SK-N-SH (cell line): ENCODE measurements around the gene SNPH. TPM values are rescaled to one million over a fixed set of nuclear protein-coding genes. Genes with fewer than 3 reads are reported as not detected.

Experiments
- CTCF ChIA-PET: fragments of 300-600, 350-600 bp; formaldehyde crosslinking; extraction: SDS; loops from one replicate; lab custom pipeline; 2021; lab: Yijun Ruan, JAX
- POLR2A ChIA-PET: fragments of 350-600 bp; sonication (Branson Sonifier 250); formaldehyde crosslinking; extraction: SDS; loops from one replicate; lab custom pipeline; 2020; ENCODE audit warnings: antibody characterized with exemption, inconsistent platforms; lab: Yijun Ruan, JAX
- DNase-seq: peaks from one replicate; pipeline ENCODE4 v3.0.0; 2012
- H2AFZ ChIP-seq: fragments of 200-600 bp; sonication (generic); 2 replicates; pipeline ENCODE4 v1.8.1; 2016; ENCODE audit warnings: antibody characterized with exemption, mild to moderate bottlenecking, low read depth
- H3F3A ChIP-seq: fragments of 200-600 bp; sonication (generic); replicated peaks from 2 replicates; pipeline ENCODE3; 2016; ENCODE audit warnings: antibody characterized with exemption, mild to moderate bottlenecking; ENCODE audit not compliant: insufficient read depth
- H3K27ac ChIP-seq, 2 experiments: fragments of 200-500 bp in 1 of 2; fragments of 200-600 bp in 1 of 2; sonication (Bioruptor generic) in 1 of 2; sonication (generic), shearing (Covaris generic) in 1 of 2; 2 replicates each; pipeline versions ENCODE4 v1.5.1 to v1.6.1; 2014 to 2016; ENCODE audit warnings: low read depth in 2 of 2, inconsistent platforms in 1 of 2, low read length in 1 of 2, mild to moderate bottlenecking in 1 of 2, mixed read lengths in 1 of 2
- H3K27me3 ChIP-seq: fragments of 200-600 bp; sonication (generic), shearing (Covaris generic); 2 replicates; pipeline ENCODE4 v1.6.1; 2016; ENCODE audit warnings: mixed run types; ENCODE audit not compliant: insufficient read depth
- H3K36me3 ChIP-seq, 2 experiments: fragments of 200-500 bp in 1 of 2; fragments of 200-600 bp in 1 of 2; sonication (Bioruptor generic) in 1 of 2; sonication (generic) in 1 of 2; replicated peaks in 1 of 2; 2 replicates each; pipeline versions ENCODE3 to v1.5.1; 2014 to 2016; ENCODE audit warnings: low read length in 1 of 2, mild to moderate bottlenecking in 1 of 2; ENCODE audit not compliant: insufficient read depth in 2 of 2, control insufficient read depth in 1 of 2
- H3K4me1 ChIP-seq, 2 experiments: fragments of 200-500 bp in 1 of 2; fragments of 200-600 bp in 1 of 2; sonication (Bioruptor generic) in 1 of 2; sonication (generic), shearing (Covaris generic) in 1 of 2; 2 replicates each; pipeline versions ENCODE4 v1.5.1 to v1.6.1; 2014 to 2016; ENCODE audit warnings: low read depth in 1 of 2, low read length in 1 of 2, mixed run types in 1 of 2; ENCODE audit not compliant: insufficient read depth in 2 of 2, control insufficient read depth in 1 of 2
- H3K4me2 ChIP-seq: fragments of 200-600 bp; sonication (generic), shearing (Covaris generic); 2 replicates; pipeline ENCODE4 v1.6.1; 2017; ENCODE audit warnings: mixed run types
- H3K4me3 ChIP-seq, 2 experiments: fragments of 200-500 bp in 1 of 2; fragments of 200-600 bp in 1 of 2; sonication (Bioruptor generic) in 1 of 2; sonication (generic), shearing (Covaris generic) in 1 of 2; 2 replicates each; pipeline versions ENCODE4 v1.5.1 to v1.8.1; 2014 to 2016; ENCODE audit warnings: low read depth in 2 of 2, inconsistent platforms in 1 of 2, low read length in 1 of 2, mild to moderate bottlenecking in 1 of 2, mixed read lengths in 1 of 2, moderate library complexity in 1 of 2
- H3K79me2 ChIP-seq: fragments of 200-600 bp; sonication (generic); 2 replicates; pipeline ENCODE4 v1.8.1; 2017; ENCODE audit warnings: mild to moderate bottlenecking; ENCODE audit not compliant: insufficient read depth
- H3K9ac ChIP-seq: fragments of 200-600 bp; sonication (generic); 2 replicates; pipeline ENCODE4 v1.6.1; 2017; ENCODE audit warnings: mixed run types
- H3K9me2 ChIP-seq: fragments of 200-600 bp; sonication (generic); 2 replicates; pipeline ENCODE4 v1.6.1; 2017; ENCODE audit warnings: mixed run types
- H3K9me3 ChIP-seq: fragments of 200-600 bp; sonication (generic); 2 replicates; pipeline ENCODE4 v1.6.1; 2017; ENCODE audit warnings: mixed run types, mild to moderate bottlenecking, moderate library complexity
- H4K20me1 ChIP-seq: fragments of 200-600 bp; sonication (generic); 2 replicates; pipeline ENCODE4 v1.6.1; 2017; ENCODE audit warnings: mild to moderate bottlenecking, mixed run types; ENCODE audit not compliant: insufficient read depth
- ELF1 ChIP-seq: IDR thresholded peaks from 2 replicates; pipeline ENCODE4 v1.4.0; 2012
- EP300 ChIP-seq, 2 experiments: IDR thresholded peaks; 2 replicates each; pipeline versions ENCODE4 v1.4.0 to v1.6.1; 2012; ENCODE audit warnings: borderline replicate concordance in 1 of 2, low read depth in 1 of 2, low read length in 1 of 2
- FOXJ3 ChIP-seq: sonication (generic); formaldehyde crosslinking; IDR thresholded peaks from 2 replicates; pipeline ENCODE4 v1.5.1; 2020; ENCODE audit warnings: mild to moderate bottlenecking, missing genetic modification reagents
- FOXM1 ChIP-seq: IDR thresholded peaks from 2 replicates; pipeline ENCODE4 v1.4.0; 2012; ENCODE audit warnings: low read depth, mild to moderate bottlenecking
- GABPA ChIP-seq: IDR thresholded peaks from 2 replicates; pipeline ENCODE4 v1.4.0; 2012; ENCODE audit warnings: low read depth, mild to moderate bottlenecking
- MXI1 ChIP-seq: IDR thresholded peaks from 2 replicates; pipeline ENCODE4 v1.6.1; 2012; ENCODE audit warnings: mild to moderate bottlenecking, low read depth, low read length, improper control_type of control experiment
- NFIC ChIP-seq: IDR thresholded peaks from 2 replicates; pipeline ENCODE4 v1.4.0; 2012; ENCODE audit warnings: borderline replicate concordance
- RAD21 ChIP-seq: IDR thresholded peaks from 2 replicates; pipeline ENCODE4 v1.6.1; 2012; ENCODE audit warnings: mild to moderate bottlenecking, low read length
- RCOR1 ChIP-seq: fragments of 150-350 bp; IDR thresholded peaks from 2 replicates; pipeline ENCODE4 v1.6.1; 2017; ENCODE audit warnings: antibody characterized with exemption, low read length
- SIN3A ChIP-seq: IDR thresholded peaks from 2 replicates; pipeline ENCODE4 v1.6.1; 2012; ENCODE audit warnings: low read depth, mild to moderate bottlenecking, low read length, moderate library complexity, borderline replicate concordance
- TEAD4 ChIP-seq: IDR thresholded peaks from 2 replicates; pipeline ENCODE4 v1.4.0; 2012; ENCODE audit warnings: mild to moderate bottlenecking, borderline replicate concordance; ENCODE audit not compliant: insufficient read depth
- ZBTB33 ChIP-seq: IDR thresholded peaks from 2 replicates; pipeline ENCODE4 v1.4.0; 2012; ENCODE audit warnings: low read depth, borderline replicate concordance
- WGBS: methylation state at CpG from one replicate; pipeline ENCODE4 v1.1.6; 2017; ENCODE audit warnings: low lambda C conversion rate; 5-methylcytosine and 5-hydroxymethylcytosine counted together
- polyA plus RNA-seq, 3 experiments: library from polyadenylated mRNA; depleted of rRNA; stranded (reverse); fragments of >200 nt; gene quantifications; 2 replicates each; pipeline ENCODE4 v1.2.3, GENCODE V29; 2012
- TF ChIP-seq, protein P1 (sequence below): fragments of 150-350 bp; IDR thresholded peaks from 2 replicates; pipeline ENCODE4 v1.6.1; 2017; ENCODE audit warnings: antibody characterized with exemption, low read length, low read depth, borderline replicate concordance
- TF ChIP-seq, protein P2 (sequence below): IDR thresholded peaks from 2 replicates; pipeline ENCODE4 v1.4.0; 2012; ENCODE audit warnings: low read depth

Gene SNPH
- polyA plus RNA-seq, 1 of the 3 experiments (the other 2 are of a cell fraction), result 2.5 TPM

- WGBS, result 92% methylated on average over 4 of the region's 4 CpGs
- no peak for DNase-seq
- Histone ChIP-seq H3K27me3 (no peaks in the 10 kb centered on the region), H2AFZ (no peak overlapping the region), H3K4me2 (no peak overlapping the region), H3F3A (peaks cover 19% of the 10 kb centered on the region), H3K9me2 (no peaks in the 10 kb centered on the region), H3K9ac (no peak overlapping the region), H3K9me3 (no peaks in the 10 kb centered on the region), H3K27ac (no peak overlapping the region), H3K4me1 (peaks cover 5 to 16% of the 10 kb centered on the region in 2 experiments; a peak in 2 of 4 replicates), H3K4me3 (no peak overlapping the region), H4K20me1 (no peaks in the 10 kb centered on the region), H3K36me3 (peaks cover 0 to 28% of the 10 kb centered on the region in 2 experiments), H3K79me2 (peaks cover 37% of the 10 kb centered on the region)
- ChIA-PET CTCF (interaction anchor here (0.6 to 1.8 kb wide), 5 partner anchors 13 to 158 kb away, joined by 3 to 4 read pairs (median 3); no protein-coding TSS in a partner anchor), POLR2A (no interaction called here)
- TF ChIP-seq GABPA (no peak), TEAD4 (no peak)
Observed at GRCh38 chr20:1345030-1345755, 79.1 kb downstream of the SNPH start.

DNA sequence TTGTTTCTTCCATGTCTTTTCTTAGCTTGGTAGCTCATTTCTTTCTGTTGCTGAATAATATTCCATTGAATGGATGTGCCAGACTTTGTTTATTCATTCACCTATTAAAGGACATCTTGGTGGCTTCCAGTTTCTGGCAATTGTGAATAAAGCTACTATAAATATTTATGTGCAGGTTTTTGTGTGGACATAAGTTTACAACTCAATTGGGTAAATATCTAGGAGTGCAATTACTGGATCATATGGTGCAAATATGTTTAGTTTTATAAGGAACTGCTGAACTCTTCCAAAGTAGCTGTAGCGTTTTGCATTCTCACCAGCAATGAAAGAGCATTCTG is 79.6 kb downstream of the SNPH start:
- Histone ChIP-seq H3K4me1 (peaks cover 5 to 16% of the 10 kb centered on the region in 2 experiments; a peak in 2 of 4 replicates), H3K9me2 (no peaks in the 10 kb centered on the region), H3K27me3 (no peaks in the 10 kb centered on the region), H3K9ac (no peak overlapping the region), H3K79me2 (peaks cover 40% of the 10 kb centered on the region), H3K27ac (no peak overlapping the region), H4K20me1 (no peaks in the 10 kb centered on the region), H3K9me3 (no peaks in the 10 kb centered on the region), H3F3A (peaks cover 19% of the 10 kb centered on the region), H3K4me2 (no peak overlapping the region), H3K4me3 (no peak overlapping the region), H2AFZ (no peak overlapping the region), H3K36me3 (peaks cover 0 to 29% of the 10 kb centered on the region in 2 experiments)
- no peak for DNase-seq
- WGBS, result 82% methylated on average over 1 of the region's 1 CpG
- no peak for TF ChIP-seq SIN3A
- no peak for TF ChIP-seq NFIC
- TF ChIP-seq RCOR1, result no peak
- TF ChIP-seq MXI1, result no peak
- no peak for TF ChIP-seq ELF1
- TF ChIP-seq FOXJ3 (CRISPR knock-in tag), result no peak
- TF ChIP-seq, protein P1, sequence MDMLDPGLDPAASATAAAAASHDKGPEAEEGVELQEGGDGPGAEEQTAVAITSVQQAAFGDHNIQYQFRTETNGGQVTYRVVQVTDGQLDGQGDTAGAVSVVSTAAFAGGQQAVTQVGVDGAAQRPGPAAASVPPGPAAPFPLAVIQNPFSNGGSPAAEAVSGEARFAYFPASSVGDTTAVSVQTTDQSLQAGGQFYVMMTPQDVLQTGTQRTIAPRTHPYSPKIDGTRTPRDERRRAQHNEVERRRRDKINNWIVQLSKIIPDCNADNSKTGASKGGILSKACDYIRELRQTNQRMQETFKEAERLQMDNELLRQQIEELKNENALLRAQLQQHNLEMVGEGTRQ, result no peak
- POLR2A ChIA-PET, result no interaction called here
- CTCF ChIA-PET, result interaction anchor here (0.6 to 1.8 kb wide), 3 partner anchors 13 to 157 kb away, joined by 3 to 4 read pairs (median 4); no protein-coding TSS in a partner anchor

DNA sequence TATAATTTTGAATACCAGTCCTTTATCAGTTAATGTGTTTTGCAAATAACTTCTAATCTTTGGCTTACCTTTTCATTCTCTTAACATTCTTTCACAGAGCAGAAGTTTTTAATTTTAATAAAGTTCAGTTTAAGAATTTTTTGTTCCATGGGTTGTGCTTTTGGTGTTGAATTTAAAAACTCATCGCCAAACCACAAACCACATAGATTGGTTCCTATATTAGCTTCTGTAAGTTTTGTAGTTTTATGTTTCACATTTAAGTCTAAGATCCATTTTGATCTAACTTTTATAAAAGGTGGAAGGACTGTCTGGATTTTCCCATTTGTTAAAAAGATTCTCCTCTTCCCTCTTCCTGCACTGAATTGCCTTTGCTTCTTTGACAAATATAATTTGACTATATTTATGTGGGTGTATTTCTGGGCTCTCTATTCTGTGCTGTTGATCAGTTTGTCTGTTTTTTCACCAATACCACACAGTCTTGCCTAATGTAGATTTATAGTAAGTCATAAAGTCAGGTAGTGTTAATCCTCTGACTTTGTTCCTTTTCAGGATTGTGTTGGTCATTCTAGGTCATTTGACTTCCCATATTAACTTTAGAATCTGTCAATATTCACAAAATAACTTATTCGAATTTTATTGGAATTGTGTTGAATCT is 80.3 kb downstream of the SNPH start:
- no peak overlapping the region for H3K9ac ChIP-seq
- TF ChIP-seq ZBTB33, result no peak
- TF ChIP-seq, protein P1, result no peak
- TF ChIP-seq EP300 (IDR thresholded peaks at IDR 0.05; ENCODE audit: borderline replicate concordance in 1 of 2, low read depth in 1 of 2, low read length in 1 of 2), result no peak
- TF ChIP-seq SIN3A, result no peak
- no peak for TF ChIP-seq GABPA
- no peak for TF ChIP-seq RAD21
- TF ChIP-seq ELF1, result no peak
- no peak for TF ChIP-seq FOXM1
- TF ChIP-seq, protein P2, sequence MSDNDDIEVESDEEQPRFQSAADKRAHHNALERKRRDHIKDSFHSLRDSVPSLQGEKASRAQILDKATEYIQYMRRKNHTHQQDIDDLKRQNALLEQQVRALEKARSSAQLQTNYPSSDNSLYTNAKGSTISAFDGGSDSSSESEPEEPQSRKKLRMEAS, result no peak
- TF ChIP-seq, all 33 proteins: peak for 0
- Histone ChIP-seq H3K9me3 (no peaks in the 10 kb centered on the region), H2AFZ (no peak overlapping the region), H4K20me1 (no peaks in the 10 kb centered on the region), H3K4me3 (no peak overlapping the region), H3K9me2 (no peaks in the 10 kb centered on the region), H3K36me3 (peaks cover 0 to 37% of the 10 kb centered on the region in 2 experiments), H3K4me2 (no peak overlapping the region), H3F3A (peaks cover 17% of the 10 kb centered on the region), H3K27me3 (no peaks in the 10 kb centered on the region), H3K4me1 (peaks cover 3 to 16% of the 10 kb centered on the region in 2 experiments; a peak in 2 of 4 replicates), H3K27ac (no peak overlapping the region), H3K79me2 (peaks cover 40% of the 10 kb centered on the region)
- POLR2A ChIA-PET, result no interaction called here
- WGBS, result 85% methylated on average over 2 of the region's 2 CpGs
- no peak for DNase-seq
- CTCF ChIA-PET, result interaction anchor here (0.9 to 1.8 kb wide), 2 partner anchors 14 to 25 kb away, joined by 3 to 4 read pairs; no protein-coding TSS in a partner anchor
